HG02852 (cell line): ENCODE results near the gene DPY19L3.
A peak's percentile ranks its signal among the peaks of the same experiment; 100 is the strongest.
"Not testable (repeated sequence)": the region's sequence is repeated elsewhere in the genome, so short reads cannot be mapped to it uniquely, and the experiment has no call there.

ENCODE experiments used
- ATAC-seq: cut with Tn5 transposase; IDR thresholded peaks from one replicate; pipeline ENCODE4 v1.9.1; 2021; ENCODE audit warnings: mild to moderate bottlenecking, moderate library complexity; ENCODE audit not compliant: unreplicated experiment

Gene DPY19L3

DNA sequence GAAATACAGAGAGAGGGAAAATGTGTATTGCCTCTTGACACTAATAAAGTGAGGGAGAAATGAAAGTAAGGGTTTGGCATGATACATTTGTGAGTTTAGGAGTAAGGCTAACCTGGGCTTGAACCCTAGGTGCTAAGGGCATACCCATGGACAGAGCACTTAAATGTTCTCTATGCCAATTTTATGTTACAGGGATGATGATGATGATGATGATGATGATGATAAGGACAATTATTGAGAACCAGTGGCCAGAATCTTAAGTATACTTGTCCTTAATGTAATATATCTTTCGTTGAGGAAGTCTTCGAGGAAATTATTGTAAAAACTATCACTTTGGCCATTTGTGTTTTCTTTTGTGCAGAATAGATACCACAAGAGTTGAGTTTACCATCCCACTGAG, 33.2 kb downstream of the DPY19L3 start:
- no peak for ATAC-seq

DNA sequence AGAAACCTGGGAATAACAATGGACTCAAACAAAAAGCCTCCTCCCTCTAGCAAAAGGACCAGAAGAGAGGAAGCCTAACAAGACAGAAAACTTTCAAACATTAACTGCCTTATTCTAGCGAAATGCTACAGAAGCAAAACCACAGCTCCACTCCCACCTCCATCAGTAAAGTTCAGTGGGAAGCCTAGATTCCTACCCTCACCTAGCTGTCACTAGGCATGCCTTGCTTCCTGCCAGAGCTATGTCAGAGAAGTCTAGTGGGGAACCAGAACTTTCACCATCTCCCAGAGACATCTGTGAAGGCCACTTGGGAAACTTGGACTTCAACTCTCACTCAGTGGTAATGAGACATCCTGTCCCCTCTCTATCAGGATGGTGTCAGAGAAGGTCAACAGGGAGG, 37.1 kb downstream of the DPY19L3 start:
- no peak for ATAC-seq

DNA sequence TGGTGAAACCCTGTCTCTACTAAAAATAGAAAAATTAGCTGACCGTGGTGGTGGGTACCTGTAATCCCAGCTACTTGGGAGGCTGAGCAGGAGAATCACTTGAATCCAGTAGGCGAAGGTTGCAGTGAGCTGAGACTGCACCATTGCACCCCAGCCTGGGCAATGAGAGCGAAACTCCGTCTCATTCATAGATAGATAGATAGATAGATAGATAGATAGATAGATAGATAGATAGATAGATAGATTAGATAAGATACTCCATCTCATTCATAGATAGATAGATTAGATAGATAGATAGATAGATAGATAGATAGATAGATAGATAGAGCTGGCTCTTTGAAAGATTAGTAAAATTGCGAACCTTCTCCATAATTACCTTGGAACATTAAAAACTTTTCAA, 42.0 kb downstream of the DPY19L3 start:
- ATAC-seq = not testable (repeated sequence)

DNA sequence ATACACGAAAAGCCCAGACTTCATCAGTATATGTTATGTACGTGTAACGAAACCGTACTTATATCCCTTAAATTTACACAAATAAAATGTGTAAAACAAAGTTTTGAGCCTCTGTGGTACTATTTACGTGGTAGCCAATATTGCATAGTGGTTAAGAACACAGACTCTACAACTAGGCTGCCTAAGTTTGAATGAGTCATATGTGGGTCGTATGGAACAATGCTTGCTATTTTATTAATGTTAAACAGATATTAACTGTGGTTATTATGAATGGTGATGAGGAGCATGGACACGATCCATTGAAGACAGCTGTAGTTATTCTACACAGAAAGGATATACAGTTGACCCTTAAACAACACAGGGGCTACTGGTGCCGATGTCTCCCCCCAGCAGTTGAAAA, 42.5 kb downstream of the DPY19L3 start:
- no peak for ATAC-seq

DNA sequence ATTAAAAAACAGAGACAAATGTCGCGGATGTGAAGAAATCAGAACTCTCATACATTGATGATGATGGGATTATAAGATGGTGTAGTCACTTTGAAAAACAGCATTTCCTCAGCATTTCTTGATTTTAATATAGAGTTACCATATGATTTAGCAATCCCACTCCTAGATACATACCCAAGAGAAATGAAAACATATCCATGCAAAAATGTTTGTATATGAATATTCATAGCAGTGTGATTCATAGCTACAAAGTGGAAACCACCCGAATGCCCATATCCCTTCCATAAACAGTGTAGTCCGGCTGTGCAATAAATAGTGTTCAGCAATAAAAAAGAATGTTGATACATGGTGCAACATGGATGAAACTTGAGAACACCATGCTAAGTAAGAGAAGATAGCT, 44.6 kb downstream of the DPY19L3 start:
- ATAC-seq = no peak

DNA sequence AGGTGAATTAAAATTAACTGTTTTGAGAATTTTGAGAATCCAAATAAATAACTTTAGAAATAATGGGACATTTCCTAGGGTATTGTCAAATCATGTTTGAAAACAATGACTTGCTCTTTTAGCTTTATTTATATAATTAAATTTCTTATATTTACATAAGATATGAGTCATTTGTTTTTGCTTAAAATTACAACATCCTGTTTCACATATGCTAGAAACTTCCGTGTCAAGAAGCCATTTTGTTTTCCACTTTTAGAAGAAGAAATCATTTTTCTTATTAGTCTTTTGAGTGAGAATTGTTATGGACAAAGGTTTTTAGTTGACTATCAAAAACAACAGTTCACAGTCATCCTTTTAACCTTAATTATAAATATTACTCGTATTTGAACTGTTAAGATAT, 48.2 kb downstream of the DPY19L3 start:
- no peak for ATAC-seq

DNA sequence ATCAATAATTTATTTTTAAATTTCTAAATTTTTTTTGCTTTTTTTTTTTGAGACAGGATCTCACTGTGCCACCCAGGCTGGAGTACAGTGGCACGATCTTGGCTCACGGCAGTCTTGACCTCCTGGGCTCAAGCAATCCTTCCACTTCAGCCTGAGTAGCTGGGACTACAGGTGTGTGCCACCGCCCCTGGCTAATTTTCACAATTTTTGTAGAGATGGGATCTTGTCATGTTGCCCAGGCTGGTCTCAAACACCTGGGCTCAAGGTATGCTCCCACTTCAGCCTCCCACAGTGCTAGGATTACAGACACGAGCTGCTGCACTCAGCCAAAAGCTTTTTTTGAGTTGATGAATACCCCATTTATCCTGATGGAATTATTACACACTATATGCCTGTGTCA, 50.8 kb downstream of the DPY19L3 start:
- no peak for ATAC-seq

DNA sequence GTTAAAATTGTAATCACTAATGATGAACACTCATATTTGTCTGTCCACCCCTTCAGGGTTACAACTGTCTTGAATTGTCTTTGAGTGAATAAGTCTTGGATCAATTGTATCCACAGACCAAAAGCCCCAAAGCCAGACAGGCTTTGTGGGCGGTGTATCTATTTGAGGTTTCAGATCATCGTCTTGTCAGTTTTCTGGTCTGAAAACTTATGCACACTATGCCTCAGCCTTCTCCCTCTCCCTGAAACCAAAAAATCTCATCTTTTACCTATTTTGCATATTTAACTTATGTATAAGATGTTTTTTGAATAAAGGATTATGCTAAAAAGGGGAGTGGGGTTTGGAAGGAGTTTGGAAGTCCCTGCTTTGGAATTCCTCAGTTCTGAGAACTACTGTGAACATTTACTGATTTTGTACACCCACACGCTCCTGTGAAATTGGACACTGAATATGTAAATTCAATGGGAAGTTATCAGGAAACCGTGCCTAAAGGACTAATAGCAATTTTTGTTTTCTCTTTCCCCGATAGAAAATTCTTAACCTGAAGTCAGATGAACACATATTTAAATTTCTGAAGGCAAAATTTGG, 52.1 kb downstream of the DPY19L3 start:
- no peak for ATAC-seq

DNA sequence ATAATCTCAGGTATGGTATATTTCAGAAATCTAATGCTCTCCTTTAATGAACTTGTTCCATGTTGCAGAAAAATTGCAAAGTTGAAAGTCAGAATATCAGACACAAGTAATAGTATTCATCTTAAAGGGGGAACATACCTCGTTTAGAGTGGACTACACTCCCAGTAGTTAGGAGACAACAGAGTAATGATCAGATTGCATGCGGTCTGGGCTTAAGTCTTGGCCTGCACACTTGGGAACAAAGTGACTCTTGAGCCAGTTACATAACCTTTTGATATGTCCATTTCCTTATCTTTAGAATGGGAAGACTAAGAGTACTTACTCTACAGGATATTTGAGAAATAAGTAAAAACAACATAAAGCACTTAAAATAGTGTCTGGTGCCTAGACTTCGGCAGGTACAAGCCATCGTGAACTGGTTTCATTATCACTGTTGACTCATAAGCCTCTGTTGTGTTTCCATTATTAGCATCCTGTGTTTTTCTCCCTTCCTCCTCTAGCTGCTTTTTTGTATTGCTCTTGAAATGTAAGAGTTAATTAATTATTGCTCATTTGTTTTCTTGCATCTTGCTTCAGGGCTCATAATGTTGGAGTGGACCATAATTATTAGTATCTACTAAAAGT, 53.0 kb downstream of the DPY19L3 start:
- ATAC-seq = peak; percentile 84

DNA sequence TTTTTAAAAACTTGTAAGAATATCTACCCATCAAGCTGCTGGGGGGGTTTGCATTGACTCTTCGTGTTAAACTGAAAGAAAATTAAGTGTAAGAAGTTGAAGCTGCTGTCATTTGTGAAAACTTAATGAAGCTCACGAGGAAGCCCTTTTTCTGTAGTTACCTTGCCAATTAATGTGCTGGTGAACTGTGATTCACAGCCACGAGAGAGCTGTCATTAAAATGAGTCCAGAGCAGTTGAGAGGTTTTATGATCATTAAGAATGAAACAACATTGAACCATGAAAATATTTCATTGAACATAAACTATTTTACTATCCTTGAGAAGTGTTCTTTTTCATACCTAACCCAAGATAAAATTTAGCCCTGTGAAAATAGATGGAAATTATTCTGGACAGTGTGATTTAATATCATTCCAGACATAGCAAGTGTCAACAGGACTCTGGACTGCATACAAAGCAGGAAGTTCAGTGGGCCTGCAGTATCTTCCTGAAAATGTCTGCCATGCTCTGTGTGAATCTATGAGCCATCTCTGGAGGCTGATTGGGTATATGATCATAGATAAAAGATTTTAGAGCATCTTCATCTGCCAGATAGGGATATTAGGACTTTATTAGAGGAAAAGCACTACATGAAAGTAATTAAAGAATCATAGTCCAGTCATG, 53.8 kb downstream of the DPY19L3 start:
- ATAC-seq = no peak

DNA sequence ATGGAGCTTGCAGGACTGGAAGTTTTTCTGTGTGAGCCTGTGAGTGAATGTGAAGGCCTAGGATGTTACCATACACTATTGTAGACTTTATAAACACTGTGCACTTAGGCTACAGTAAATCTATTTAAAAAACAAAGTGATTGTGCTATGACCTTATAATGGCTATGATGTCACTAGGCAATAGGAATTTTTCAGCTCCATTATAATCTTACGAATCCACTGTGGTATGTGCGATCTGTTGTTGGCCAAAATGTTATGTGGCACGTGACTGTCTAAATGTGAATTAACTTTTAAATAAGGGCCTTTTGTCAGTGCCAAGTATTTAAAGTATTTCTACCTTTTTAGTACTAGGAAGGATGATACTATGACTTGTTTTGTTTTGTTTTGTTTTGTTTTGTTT, 54.9 kb downstream of the DPY19L3 start:
- no peak for ATAC-seq

DNA sequence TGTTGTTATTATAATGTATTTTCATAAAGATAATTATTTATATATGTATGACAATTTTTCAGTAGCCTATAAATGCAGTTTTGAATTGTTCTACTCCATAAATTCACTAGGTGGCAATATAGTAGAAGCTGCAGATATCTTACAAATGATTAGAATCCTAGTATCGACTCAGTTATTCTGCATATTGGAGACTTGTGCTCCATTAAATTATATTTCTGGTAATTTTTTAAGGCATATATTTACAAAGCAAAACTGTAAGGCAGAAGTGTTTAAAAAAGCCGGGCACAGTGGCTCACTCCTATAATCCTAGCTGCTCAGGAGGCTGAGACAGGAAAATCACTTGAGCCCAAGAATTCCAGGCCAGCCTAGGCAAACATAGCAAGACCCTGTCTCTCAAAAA, 58.7 kb downstream of the DPY19L3 start:
- no peak for ATAC-seq

DNA sequence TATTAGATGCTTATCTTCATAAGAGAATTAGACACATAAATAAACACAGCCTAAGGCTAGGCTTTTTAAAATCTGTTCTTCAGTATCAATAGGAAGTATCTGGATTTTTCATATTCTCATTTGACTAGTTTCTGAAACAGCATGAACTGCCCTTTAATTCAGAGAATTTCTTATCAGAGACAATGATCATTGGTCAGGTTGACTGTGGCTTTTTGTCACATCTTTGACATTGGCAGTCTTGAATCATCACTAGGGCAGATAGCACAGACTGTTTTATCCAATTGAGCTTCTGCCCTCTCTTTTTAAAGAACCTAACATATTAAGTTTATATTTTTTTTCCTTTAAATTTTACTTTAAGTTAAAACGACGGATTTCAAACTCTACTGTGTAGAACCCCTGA, 59.6 kb downstream of the DPY19L3 start:
- ATAC-seq = no peak

DNA sequence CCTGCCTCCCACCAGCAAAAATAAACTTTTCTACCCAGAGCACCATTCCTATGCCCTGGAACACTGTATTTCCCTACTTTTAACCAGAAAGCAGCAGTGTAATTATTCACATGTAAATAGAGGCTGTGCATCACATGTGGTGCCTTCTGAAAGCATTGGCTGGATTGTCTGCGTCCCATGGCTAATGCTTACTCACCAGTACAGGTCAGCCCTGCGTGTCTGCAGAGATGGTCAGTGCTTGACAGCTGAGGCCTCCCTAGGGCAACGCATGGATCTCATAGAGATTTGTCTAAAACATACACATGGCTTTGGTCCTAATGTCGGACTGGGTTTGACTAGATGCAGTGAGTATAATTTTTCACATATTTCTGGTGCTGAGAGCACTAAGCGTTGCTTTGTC, 64.2 kb downstream of the DPY19L3 start:
- no peak for ATAC-seq

DNA sequence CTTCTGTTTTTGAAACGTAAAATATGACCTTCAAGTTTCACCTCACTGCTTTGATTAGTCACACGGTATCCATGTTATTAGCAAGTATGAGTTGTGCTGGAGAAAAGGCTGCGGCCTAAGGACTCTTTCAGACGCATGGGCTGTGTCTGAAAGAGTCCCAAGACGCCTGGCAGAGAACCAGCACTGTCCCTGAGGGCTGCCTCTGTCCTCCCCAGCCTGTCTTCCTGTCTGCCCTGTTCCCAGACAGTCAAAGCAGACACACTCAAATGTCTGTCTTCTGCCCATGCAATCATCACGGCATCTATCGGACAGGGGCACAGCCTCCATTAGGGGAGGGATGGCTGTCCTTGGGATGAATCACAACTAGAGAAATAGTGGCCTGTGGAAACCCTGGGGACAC, 65.5 kb downstream of the DPY19L3 start:
- ATAC-seq = no peak

DNA sequence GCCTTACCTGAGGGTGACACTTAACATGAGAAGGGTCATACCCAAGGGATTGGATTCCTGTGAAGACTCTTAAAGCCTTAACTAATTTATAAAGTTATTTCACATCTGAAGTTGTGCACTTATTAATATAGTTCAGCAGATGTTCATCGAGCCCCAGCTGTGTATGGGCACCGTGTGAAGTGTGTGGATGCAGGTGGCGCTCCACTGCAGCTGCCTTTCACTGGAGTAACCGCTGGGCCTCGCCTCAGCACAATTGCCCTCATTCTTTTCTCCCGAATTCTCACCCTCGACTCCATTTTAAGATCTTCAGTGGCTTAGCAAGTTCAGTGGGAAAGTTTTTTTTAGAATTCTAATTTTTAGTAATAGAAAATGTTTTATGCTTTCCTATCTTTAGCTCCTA, 66.2 kb downstream of the DPY19L3 start:
- ATAC-seq = no peak

DNA sequence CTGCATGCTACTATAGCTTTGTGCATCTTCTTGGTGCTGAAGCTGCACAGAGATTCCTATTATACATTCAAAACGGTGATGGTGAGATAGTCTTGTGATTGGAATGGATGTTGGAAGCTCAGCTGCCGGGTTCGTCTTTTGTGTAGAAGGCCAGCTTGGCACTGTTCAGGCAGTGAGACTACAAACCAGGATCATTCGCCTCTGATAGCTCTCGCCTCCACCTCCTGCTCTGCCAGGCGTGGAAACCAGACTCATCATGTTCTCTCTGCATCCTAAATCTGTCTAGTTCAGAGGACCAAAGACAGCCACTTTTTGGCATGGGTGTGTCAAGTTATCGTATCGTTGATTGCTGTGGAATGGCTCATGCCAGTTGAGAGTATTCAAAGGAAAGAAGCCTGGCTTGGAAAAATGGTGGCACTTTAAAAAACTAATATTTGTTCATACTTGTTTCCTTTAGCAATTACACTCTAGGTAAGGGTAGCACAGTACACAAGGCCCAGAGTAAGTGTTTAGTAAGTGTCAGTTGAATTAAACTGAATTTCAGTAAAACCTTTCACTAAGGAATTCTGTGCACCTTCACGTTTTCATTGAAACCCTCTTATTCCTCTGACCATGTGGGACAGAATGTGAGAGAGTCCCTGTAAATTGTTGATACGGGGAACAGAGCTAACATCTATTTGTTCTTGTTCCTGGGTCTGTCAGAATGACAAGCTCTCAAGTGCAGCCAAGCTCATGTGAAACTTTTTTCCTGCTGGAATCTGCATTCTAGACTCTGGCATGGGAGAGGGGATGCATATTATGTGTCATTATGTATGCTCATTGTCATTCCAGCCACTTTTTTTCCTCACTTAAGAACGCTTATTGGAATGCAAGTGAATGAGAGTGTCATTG, 69.8 kb downstream of the DPY19L3 start:
- no peak for ATAC-seq

DNA sequence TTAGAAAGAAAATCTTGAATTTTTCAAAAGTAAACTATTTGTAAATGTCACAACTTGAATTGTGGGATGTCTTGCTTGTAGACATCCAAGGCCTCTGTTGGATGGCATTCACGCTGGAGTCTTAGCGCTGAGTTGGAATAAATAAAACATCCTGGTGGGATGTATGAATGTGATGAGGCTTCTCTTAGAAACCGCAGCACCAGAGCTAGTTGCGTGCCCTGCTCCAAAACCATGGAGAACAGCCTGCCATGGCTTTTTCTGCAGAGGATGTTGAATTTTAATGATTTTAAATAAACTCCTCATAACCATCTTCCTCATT, 70.4 kb downstream of the DPY19L3 start:
- ATAC-seq = no peak

DNA sequence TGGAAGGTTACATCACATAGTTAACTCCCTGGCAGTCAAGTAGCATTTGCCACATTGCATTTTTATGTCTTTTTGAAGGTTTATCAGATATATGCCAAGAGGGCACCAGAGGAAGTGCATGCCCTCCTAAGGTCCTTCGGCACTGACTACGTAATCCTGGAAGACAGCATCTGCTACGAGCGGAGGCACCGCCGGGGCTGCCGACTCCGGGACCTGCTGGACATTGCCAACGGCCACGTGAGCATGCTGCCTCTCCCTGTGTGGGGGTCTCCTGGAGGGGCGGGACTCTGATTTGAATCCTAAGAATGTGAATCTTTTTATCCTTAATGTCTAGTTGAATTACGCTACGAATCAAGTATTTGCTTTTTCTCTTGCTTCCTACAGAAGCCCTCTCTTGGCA, 74.8 kb downstream of the DPY19L3 start:
- no peak for ATAC-seq

DNA sequence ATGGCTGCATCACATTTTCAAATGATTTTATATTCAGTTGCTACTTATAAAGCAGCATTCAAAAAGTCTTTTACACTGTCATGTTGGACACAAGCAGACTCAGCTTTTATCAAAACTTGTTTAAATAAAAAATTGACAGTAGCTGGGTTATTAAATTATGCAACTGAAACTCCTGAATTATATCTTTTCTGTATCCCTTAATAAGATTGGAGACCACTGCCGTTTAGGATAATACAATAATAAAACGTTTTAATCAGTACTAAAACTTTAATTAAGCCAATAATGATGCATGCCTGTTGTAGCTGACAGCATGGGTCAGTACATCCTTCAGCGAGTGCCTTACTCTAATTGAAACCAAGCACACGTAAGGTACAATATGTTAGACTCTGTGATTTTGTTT, 78.0 kb downstream of the DPY19L3 start:
- ATAC-seq = no peak

DNA sequence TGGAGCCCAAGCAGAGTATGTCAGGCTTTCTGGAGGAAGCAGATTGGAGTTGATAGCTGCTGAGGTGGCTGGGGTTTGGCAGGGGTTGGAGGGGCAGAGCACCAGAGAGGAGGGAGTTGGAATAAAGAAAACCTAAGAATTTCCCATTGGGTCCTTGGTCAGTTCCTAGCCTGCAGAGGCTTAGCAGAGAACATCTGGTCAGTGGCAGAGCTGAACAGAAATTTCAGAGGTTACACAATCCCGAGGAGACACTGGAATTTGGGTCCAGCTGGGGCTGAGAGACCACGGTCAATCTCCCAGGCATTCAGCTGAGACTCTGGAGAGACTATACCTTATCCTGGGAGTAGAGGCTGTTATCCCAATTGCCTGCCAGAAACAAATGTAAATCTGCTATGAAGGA, 84.4 kb downstream of the DPY19L3 start:
- ATAC-seq = no peak

DNA sequence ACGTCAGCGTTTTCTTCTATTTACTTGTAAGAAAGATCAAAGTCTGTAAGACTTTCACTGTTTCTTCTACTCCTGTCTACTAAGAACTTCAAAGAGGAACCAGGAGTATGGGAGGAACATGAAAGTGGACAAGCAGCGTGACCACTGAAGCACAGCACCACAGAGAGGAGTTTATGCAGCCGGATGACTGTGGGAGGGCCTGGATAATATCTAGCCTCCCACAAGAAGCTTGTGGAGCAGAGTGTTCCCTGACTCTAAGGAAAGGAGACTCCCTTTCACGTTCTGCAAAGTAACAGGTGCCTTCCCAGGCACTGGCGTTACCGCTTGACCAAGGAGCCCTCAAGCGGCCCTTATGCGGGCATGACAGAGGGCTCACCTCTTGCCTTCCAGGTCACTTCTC, 91.8 kb downstream of the DPY19L3 start:
- ATAC-seq = no peak
